HCT116 (cell line): ENCODE results near the gene KIF1A. TPM values are rescaled to one million over a fixed set of nuclear protein-coding genes. Genes with fewer than 3 reads are reported as not detected.

ENCODE experiments used
- ATAC-seq: fragments of 200-7000 bp; cut with Tn5 transposase; 2 replicates; pipeline ENCODE4 v1.9.1; 2020; ENCODE audit warnings: mild to moderate bottlenecking, moderate library complexity
- BruUV-seq: library from RNA; stranded (reverse); fragments of 400-500 nt; replicated peaks from 2 replicates; lab custom pipeline; 2021; lab: Mats Ljungman, UMichigan
- CTCF ChIA-PET: fragments of 300-600 bp; sonication (Branson Sonifier 250); formaldehyde crosslinking; loops from one replicate; lab custom pipeline; 2021; ENCODE audit warnings: antibody characterized with exemption; lab: Charles Lee
- POLR2A ChIA-PET: fragments of 300-600, 350-600 bp; sonication (Branson Sonifier 250); formaldehyde crosslinking; loops from one replicate; lab custom pipeline; 2021; ENCODE audit warnings: antibody characterized with exemption; lab: Charles Lee
- RAD21 ChIA-PET, 2 experiments: fragments of 300-600 bp; sonication (Branson Sonifier 250); formaldehyde crosslinking; loops; one replicate each; lab custom pipeline; 2023; ENCODE audit warnings: low total read pairs in 2 of 2; ENCODE audit not compliant: uncharacterized antibody in 2 of 2, unreplicated experiment in 2 of 2, low non-redundant PET in 1 of 2; lab: Charles Lee
- DNase-seq: peaks from one replicate; pipeline ENCODE4 v3.0.0-alpha.2; 2010; ENCODE audit warnings: low read depth, low spot score
- H2AFZ ChIP-seq: fragments of 200-600 bp; shearing (Covaris generic), sonication (generic); 2 replicates; pipeline ENCODE4 v1.6.1; 2017; ENCODE audit warnings: low read depth, mixed run types, mixed read lengths, antibody characterized with exemption, low read length; ENCODE audit not compliant: poor library complexity, severe bottlenecking
- H3K27ac ChIP-seq: 2 replicates; pipeline ENCODE4 v1.5.1; 2012; ENCODE audit warnings: low read depth, low read length
- H3K27me3 ChIP-seq: fragments of 200-600 bp; sonication (generic); 2 replicates; pipeline ENCODE4 v1.6.1; 2016; ENCODE audit warnings: mixed run types, low read length, mixed read lengths; ENCODE audit not compliant: insufficient read depth
- H3K36me3 ChIP-seq, 2 experiments: fragments of 200-500 bp in 1 of 2; fragments of 200-600 bp in 1 of 2; sonication (Bioruptor generic) in 1 of 2; sonication (generic) in 1 of 2; 2 replicates each; pipeline versions ENCODE4 v1.5.1 to v1.6.1; 2014 to 2016; ENCODE audit warnings: low read length in 2 of 2, inconsistent platforms in 1 of 2, mixed read lengths in 1 of 2, mixed run types in 1 of 2; ENCODE audit not compliant: insufficient read depth in 2 of 2, control insufficient read depth in 1 of 2
- H3K4me1 ChIP-seq, 2 experiments: fragments of 200-600 bp in 1 of 2; sonication (generic) in 1 of 2; 2 replicates each; pipeline versions ENCODE4 v1.5.1 to v1.6.1; 2012 to 2017; ENCODE audit warnings: low read length in 2 of 2, inconsistent platforms in 1 of 2, mild to moderate bottlenecking in 1 of 2, mixed read lengths in 1 of 2, mixed run types in 1 of 2, moderate library complexity in 1 of 2; ENCODE audit not compliant: insufficient read depth in 2 of 2, control insufficient read depth in 1 of 2
- H3K4me2 ChIP-seq: fragments of 200-600 bp; sonication (generic); 2 replicates; pipeline ENCODE4 v1.6.1; 2017; ENCODE audit warnings: mixed run types, low read length, mixed read lengths
- H3K4me3 ChIP-seq, 2 experiments: fragments of 200-600 bp in 1 of 2; sonication (generic) in 1 of 2; replicated peaks in 1 of 2; 2 replicates each; pipeline ENCODE4 v1.5.1; 2011 to 2016; ENCODE audit warnings: low read length in 2 of 2, control low read depth in 1 of 2, low read depth in 1 of 2, mild to moderate bottlenecking in 1 of 2, mixed read lengths in 1 of 2, mixed run types in 1 of 2
- H3K79me2 ChIP-seq: fragments of 200-600 bp; sonication (generic); 2 replicates; pipeline ENCODE4 v1.6.1; 2017; ENCODE audit warnings: mild to moderate bottlenecking, mixed run types, low read length, moderate library complexity, mixed read lengths; ENCODE audit not compliant: insufficient read depth
- H3K9ac ChIP-seq: fragments of 200-600 bp; sonication (generic); 2 replicates; pipeline ENCODE4 v1.6.1; 2016; ENCODE audit warnings: low read length, mixed read lengths
- H3K9me2 ChIP-seq: fragments of 200-600 bp; sonication (generic), shearing (Covaris generic); 2 replicates; pipeline ENCODE4 v1.6.1; 2017; ENCODE audit warnings: mixed run types, mild to moderate bottlenecking, moderate library complexity; ENCODE audit not compliant: insufficient read depth
- H3K9me3 ChIP-seq, 2 experiments: fragments of 200-500 bp in 1 of 2; fragments of 200-600 bp in 1 of 2; sonication (Bioruptor generic) in 1 of 2; sonication (generic) in 1 of 2; 2 replicates each; pipeline ENCODE4 v1.6.1; 2014 to 2017; ENCODE audit warnings: low read length in 2 of 2, mixed read lengths in 2 of 2, inconsistent platforms in 1 of 2, low read depth in 1 of 2, mild to moderate bottlenecking in 1 of 2, mixed run types in 1 of 2, moderate library complexity in 1 of 2; ENCODE audit not compliant: control insufficient read depth in 1 of 2, insufficient read depth in 1 of 2
- H4K20me1 ChIP-seq: fragments of 200-600 bp; sonication (generic), shearing (Covaris generic); 2 replicates; pipeline ENCODE4 v1.6.1; 2017; ENCODE audit warnings: mixed run types, mild to moderate bottlenecking, moderate library complexity; ENCODE audit not compliant: insufficient read depth
- CBX3 ChIP-seq: IDR thresholded peaks from 2 replicates; pipeline ENCODE4 v1.6.1; 2012; ENCODE audit warnings: low read depth
- ELF1 ChIP-seq: IDR thresholded peaks from 2 replicates; pipeline ENCODE4 v1.6.1; 2012; ENCODE audit warnings: low read depth, borderline replicate concordance
- EZH2 ChIP-seq: fragments of 200-600 bp; sonication (generic); IDR thresholded peaks from 2 replicates; pipeline ENCODE4 v1.6.1; 2017; ENCODE audit warnings: antibody characterized with exemption, mixed run types
- EZH2phosphoT487 ChIP-seq: fragments of 200-600 bp; IDR thresholded peaks from 2 replicates; pipeline ENCODE4 v1.6.1; 2018; ENCODE audit warnings: antibody characterized with exemption, borderline replicate concordance
- FOSL1 ChIP-seq: IDR thresholded peaks from 2 replicates; pipeline ENCODE4 v1.6.1; 2012; ENCODE audit warnings: low read depth
- MAX ChIP-seq: IDR thresholded peaks from 2 replicates; pipeline ENCODE4 v1.6.1; 2012
- POLR2AphosphoS5 ChIP-seq: IDR thresholded peaks from 2 replicates; pipeline ENCODE4 v1.6.1; 2011; ENCODE audit warnings: mild to moderate bottlenecking, low read depth, low read length, moderate library complexity
- RAD21 ChIP-seq: IDR thresholded peaks from 2 replicates; pipeline ENCODE4 v1.6.1; 2012; ENCODE audit warnings: low read depth, mild to moderate bottlenecking
- SP1 ChIP-seq: IDR thresholded peaks from 2 replicates; pipeline ENCODE4 v1.6.1; 2012; ENCODE audit warnings: low read depth
- TCF7L2 ChIP-seq: IDR thresholded peaks from 2 replicates; pipeline ENCODE4 v1.7.0; 2011; ENCODE audit warnings: borderline replicate concordance, inconsistent platforms; ENCODE audit not compliant: insufficient read depth, insufficient read length; ENCODE audit errors: extremely low read depth
- ZNF274 ChIP-seq: fragments of 200-500 bp; sonication (Bioruptor generic); IDR thresholded peaks from 2 replicates; pipeline ENCODE4 v1.6.1; 2014; ENCODE audit warnings: mild to moderate bottlenecking, low read depth, low read length, inconsistent platforms
- intact Hi-C: fragments of 100-400 bp; cut with micrococcal nuclease; formaldehyde crosslinking; loops from 2 replicates; pipeline ENCODE4 v1.10.0; 2022
- total RNA-seq: library from RNA; stranded (reverse); gene quantifications from one replicate; pipeline ENCODE4 v1.2.1, GENCODE V29; 2021; ENCODE audit not compliant: unreplicated experiment
- TF ChIP-seq, protein P1 (sequence below): IDR thresholded peaks from 2 replicates; pipeline ENCODE4 v1.6.1; 2011; ENCODE audit warnings: mild to moderate bottlenecking, low read length, moderate library complexity; ENCODE audit not compliant: insufficient replicate concordance; ENCODE audit errors: extremely low read depth

The KIF1A gene
- total RNA-seq, 1 experiment from 2014 or later: 0.27 TPM

DNA sequence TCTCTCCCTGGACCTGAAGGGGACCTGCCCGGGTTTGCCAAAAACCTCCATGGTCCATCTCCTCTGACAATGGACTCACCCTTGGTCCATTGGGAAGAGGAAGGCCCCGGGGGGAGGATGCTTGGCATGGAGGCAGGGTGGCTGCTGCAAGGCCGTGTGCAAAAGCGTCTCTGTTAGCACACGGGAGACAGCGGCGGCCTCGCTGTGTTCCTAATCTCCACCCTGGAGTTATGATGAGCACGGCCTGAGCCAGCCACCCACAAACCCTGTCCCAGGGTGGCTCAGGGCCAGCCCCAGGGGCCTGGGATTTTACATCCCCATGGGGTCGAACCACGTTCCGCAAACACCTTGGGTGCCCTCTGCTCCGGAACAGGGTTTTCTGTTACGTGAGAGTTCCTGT is 92.6 kb downstream of the KIF1A start (continued):
- TF ChIP-seq MAX (no peak), SP1 (no peak), RAD21 (no peak), ZNF274 (no peak), EZH2phosphoT487 (no peak)
- TF ChIP-seq, protein P1, sequence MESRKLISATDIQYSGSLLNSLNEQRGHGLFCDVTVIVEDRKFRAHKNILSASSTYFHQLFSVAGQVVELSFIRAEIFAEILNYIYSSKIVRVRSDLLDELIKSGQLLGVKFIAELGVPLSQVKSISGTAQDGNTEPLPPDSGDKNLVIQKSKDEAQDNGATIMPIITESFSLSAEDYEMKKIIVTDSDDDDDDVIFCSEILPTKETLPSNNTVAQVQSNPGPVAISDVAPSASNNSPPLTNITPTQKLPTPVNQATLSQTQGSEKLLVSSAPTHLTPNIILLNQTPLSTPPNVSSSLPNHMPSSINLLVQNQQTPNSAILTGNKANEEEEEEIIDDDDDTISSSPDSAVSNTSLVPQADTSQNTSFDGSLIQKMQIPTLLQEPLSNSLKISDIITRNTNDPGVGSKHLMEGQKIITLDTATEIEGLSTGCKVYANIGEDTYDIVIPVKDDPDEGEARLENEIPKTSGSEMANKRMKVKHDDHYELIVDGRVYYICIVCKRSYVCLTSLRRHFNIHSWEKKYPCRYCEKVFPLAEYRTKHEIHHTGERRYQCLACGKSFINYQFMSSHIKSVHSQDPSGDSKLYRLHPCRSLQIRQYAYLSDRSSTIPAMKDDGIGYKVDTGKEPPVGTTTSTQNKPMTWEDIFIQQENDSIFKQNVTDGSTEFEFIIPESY: no peak

DNA sequence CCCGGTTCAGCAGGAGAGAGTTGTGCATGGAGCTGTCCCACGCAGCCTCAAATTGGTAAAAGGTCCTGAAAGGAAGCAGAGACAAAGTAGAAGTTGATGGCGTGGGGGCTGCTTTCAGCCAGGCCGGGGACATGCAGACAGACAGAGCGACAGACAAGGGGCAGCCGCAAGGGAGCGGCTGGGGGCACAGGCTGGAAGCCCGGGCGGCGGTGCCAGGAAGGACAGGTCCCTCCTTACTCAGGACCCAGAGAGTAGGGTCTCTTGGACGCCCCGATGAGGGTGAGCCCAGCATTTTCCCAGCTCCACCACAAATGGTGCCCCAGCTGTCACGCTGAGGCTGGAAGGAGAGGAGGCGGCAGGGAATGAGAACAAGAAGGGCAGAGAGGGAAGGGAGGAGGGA is 93.1 kb downstream of the KIF1A start:
- H2AFZ ChIP-seq: no peak overlapping the region

More for the DNA sequence above, 93.1 kb downstream of the KIF1A start:
- Histone ChIP-seq H3K4me1 (no peaks in the 10 kb centered on the region), H3K9me2 (no peaks in the 10 kb centered on the region), H3K79me2 (no peaks in the 10 kb centered on the region), H3K27me3 (no peaks in the 10 kb centered on the region), H3K36me3 (no peaks in the 10 kb centered on the region), H3K27ac (no peak overlapping the region), H3K9ac (no peak overlapping the region), H3K4me3 (no peak overlapping the region), H3K9me3 (no peaks in the 10 kb centered on the region), H4K20me1 (no peaks in the 10 kb centered on the region), H3K4me2 (no peak overlapping the region)
- ChIA-PET POLR2A (no interaction called here), CTCF (no interaction called here), RAD21 (no interaction called here)
- no peak for TF ChIP-seq SP1
- TF ChIP-seq POLR2AphosphoS5: no peak
- no peak for TF ChIP-seq FOSL1
- no peak for TF ChIP-seq EZH2
- no peak for TF ChIP-seq ELF1
- no peak for TF ChIP-seq CBX3
- no peak for TF ChIP-seq RAD21
- no peak for TF ChIP-seq TCF7L2
- BruUV-seq: no TSS peak
- intact Hi-C loops: no loop called here
- no peak for DNase-seq
- ATAC-seq: no peak
